GM12878 (cell line): Measurements from ENCODE around the gene TTC22.

Source experiments
- CREB1 ChIP-seq: IDR thresholded peaks from 2 replicates; pipeline ENCODE4 v1.6.1; 2012; ENCODE audit warnings: low read depth, mild to moderate bottlenecking, inconsistent platforms
- EZH2 ChIP-seq: IDR thresholded peaks from 2 replicates; pipeline ENCODE4 v1.6.1; 2012; ENCODE audit warnings: low read depth, mild to moderate bottlenecking, control low read depth, inconsistent platforms, low read length, borderline replicate concordance; ENCODE audit not compliant: control insufficient read depth
- JUND ChIP-seq: IDR thresholded peaks from 2 replicates; pipeline ENCODE4 v1.6.1; 2012; ENCODE audit warnings: low read depth, mild to moderate bottlenecking, low read length, improper control_type of control experiment, moderate library complexity
- POLR2A ChIP-seq: IDR thresholded peaks from 2 replicates; pipeline ENCODE4 v1.6.1; 2011; ENCODE audit warnings: low read depth, mild to moderate bottlenecking, low read length
- POLR2AphosphoS2 ChIP-seq: IDR thresholded peaks from 2 replicates; pipeline ENCODE4 v1.6.1; 2011; ENCODE audit warnings: low read depth, mild to moderate bottlenecking, low read length, improper control_type of control experiment, moderate library complexity
- POLR2AphosphoS5 ChIP-seq: IDR thresholded peaks from 2 replicates; pipeline ENCODE4 v1.6.1; 2011; ENCODE audit warnings: mild to moderate bottlenecking, low read length, inconsistent platforms
- RFX5 ChIP-seq: IDR thresholded peaks from 2 replicates; pipeline ENCODE4 v1.6.1; 2011; ENCODE audit warnings: low read depth, low read length, improper control_type of control experiment
- SPI1 ChIP-seq: IDR thresholded peaks from 2 replicates; pipeline ENCODE4 v1.6.1; 2011; ENCODE audit warnings: low read depth, mild to moderate bottlenecking, low read length, moderate library complexity, borderline replicate concordance; ENCODE audit not compliant: insufficient read depth
- TCF3 ChIP-seq: IDR thresholded peaks from 2 replicates; pipeline ENCODE4 v1.6.1; 2012; ENCODE audit warnings: low read depth, mild to moderate bottlenecking, low read length, borderline replicate concordance; ENCODE audit not compliant: insufficient read depth
- TF ChIP-seq, protein P1 (sequence below): IDR thresholded peaks from 2 replicates; pipeline ENCODE4 v1.6.1; 2012; ENCODE audit warnings: low read depth, low read length, improper control_type of control experiment
- TF ChIP-seq, protein P2 (sequence below), 3 experiments: IDR thresholded peaks in 2 of 3; conservative IDR thresholded peaks in 1 of 3; 2 replicates each; pipeline ENCODE4 v1.5.1; 2011; ENCODE audit warnings: low read depth in 3 of 3, low read length in 3 of 3, mild to moderate bottlenecking in 3 of 3, control low read depth in 2 of 3, moderate library complexity in 2 of 3, inconsistent platforms in 1 of 3, mixed read lengths in 1 of 3; ENCODE audit not compliant: control insufficient read depth in 2 of 3, insufficient read depth in 1 of 3; ENCODE audit errors: extremely low read depth in 1 of 3
- TF ChIP-seq, protein P3 (sequence below): fragments of 450-650 bp; IDR thresholded peaks from 2 replicates; pipeline ENCODE4 v1.6.1; 2014; ENCODE audit warnings: mild to moderate bottlenecking
- TF ChIP-seq, protein P4 (sequence below): IDR thresholded peaks from 2 replicates; pipeline ENCODE4 v1.6.1; 2011; ENCODE audit warnings: borderline replicate concordance, low read depth, mild to moderate bottlenecking, moderate library complexity, low read length; ENCODE audit not compliant: insufficient read depth, poor library complexity, severe bottlenecking
- TF ChIP-seq, protein P5 (sequence below): IDR thresholded peaks from 2 replicates; pipeline ENCODE4 v1.6.1; 2012; ENCODE audit warnings: low read depth, low read length, improper control_type of control experiment

DNA sequence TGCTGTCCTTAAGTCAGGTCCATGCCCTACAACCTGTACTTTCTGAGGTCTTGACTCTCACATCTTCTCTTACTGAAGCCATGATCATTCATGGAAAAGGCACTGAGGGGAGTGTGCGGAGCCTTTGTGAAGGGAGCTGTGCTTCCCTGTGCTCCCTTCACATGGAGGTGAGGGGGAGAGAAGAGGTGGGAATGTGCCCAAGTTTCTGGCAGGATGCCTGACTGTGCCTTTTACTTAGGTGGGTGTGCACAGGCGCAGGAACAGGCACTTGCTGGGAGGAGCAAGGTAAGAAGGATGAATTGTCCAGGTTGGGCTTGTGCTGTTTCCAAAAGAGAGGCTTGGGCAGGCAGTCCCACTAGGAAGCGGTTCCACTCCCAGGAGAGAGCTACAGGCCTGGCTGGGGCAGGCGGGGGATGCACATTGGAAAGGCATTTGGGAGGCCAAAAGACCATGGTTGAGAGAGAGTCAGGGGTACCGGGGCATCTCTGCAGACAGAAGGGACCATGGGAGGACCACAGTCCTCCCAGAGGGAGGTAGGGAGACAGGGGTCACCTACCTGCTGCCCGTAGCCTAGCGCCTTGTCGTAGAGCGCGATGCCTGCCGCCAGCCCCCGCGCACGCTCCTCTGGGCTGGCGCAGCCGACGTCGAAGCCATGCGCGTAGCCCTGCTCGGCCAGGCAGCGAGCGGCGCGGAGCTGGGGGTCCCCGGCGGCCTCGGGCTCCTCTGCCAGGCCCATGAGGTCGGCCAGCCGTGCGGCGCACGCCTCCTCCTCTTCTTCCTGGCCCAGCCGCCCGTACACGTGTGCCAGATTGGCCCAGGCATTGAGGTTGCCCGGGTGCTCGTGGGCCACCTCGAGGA, 853 bp downstream of the TTC22 start:
- TF ChIP-seq, protein P1, sequence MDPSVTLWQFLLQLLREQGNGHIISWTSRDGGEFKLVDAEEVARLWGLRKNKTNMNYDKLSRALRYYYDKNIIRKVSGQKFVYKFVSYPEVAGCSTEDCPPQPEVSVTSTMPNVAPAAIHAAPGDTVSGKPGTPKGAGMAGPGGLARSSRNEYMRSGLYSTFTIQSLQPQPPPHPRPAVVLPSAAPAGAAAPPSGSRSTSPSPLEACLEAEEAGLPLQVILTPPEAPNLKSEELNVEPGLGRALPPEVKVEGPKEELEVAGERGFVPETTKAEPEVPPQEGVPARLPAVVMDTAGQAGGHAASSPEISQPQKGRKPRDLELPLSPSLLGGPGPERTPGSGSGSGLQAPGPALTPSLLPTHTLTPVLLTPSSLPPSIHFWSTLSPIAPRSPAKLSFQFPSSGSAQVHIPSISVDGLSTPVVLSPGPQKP = no peak
- TF ChIP-seq, protein P2, sequence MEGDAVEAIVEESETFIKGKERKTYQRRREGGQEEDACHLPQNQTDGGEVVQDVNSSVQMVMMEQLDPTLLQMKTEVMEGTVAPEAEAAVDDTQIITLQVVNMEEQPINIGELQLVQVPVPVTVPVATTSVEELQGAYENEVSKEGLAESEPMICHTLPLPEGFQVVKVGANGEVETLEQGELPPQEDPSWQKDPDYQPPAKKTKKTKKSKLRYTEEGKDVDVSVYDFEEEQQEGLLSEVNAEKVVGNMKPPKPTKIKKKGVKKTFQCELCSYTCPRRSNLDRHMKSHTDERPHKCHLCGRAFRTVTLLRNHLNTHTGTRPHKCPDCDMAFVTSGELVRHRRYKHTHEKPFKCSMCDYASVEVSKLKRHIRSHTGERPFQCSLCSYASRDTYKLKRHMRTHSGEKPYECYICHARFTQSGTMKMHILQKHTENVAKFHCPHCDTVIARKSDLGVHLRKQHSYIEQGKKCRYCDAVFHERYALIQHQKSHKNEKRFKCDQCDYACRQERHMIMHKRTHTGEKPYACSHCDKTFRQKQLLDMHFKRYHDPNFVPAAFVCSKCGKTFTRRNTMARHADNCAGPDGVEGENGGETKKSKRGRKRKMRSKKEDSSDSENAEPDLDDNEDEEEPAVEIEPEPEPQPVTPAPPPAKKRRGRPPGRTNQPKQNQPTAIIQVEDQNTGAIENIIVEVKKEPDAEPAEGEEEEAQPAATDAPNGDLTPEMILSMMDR (IDR thresholded peaks at IDR 0.05 in 2 of 3, conservative IDR thresholded peaks at IDR 0.05 in 1 of 3; ENCODE audit: control insufficient read depth in 2 of 3, extremely low read depth in 1 of 3, insufficient read depth in 1 of 3, low read depth in 3 of 3, low read length in 3 of 3) = no peak
- TF ChIP-seq JUND = no peak
- TF ChIP-seq, protein P3, sequence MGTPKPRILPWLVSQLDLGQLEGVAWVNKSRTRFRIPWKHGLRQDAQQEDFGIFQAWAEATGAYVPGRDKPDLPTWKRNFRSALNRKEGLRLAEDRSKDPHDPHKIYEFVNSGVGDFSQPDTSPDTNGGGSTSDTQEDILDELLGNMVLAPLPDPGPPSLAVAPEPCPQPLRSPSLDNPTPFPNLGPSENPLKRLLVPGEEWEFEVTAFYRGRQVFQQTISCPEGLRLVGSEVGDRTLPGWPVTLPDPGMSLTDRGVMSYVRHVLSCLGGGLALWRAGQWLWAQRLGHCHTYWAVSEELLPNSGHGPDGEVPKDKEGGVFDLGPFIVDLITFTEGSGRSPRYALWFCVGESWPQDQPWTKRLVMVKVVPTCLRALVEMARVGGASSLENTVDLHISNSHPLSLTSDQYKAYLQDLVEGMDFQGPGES = no peak
- no peak for TF ChIP-seq TCF3
- TF ChIP-seq POLR2AphosphoS5 = no peak
- no peak for TF ChIP-seq POLR2AphosphoS2
- TF ChIP-seq CREB1 = no peak
- TF ChIP-seq, protein P4, sequence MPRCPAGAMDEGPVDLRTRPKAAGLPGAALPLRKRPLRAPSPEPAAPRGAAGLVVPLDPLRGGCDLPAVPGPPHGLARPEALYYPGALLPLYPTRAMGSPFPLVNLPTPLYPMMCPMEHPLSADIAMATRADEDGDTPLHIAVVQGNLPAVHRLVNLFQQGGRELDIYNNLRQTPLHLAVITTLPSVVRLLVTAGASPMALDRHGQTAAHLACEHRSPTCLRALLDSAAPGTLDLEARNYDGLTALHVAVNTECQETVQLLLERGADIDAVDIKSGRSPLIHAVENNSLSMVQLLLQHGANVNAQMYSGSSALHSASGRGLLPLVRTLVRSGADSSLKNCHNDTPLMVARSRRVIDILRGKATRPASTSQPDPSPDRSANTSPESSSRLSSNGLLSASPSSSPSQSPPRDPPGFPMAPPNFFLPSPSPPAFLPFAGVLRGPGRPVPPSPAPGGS = no peak
- TF ChIP-seq, protein P5, sequence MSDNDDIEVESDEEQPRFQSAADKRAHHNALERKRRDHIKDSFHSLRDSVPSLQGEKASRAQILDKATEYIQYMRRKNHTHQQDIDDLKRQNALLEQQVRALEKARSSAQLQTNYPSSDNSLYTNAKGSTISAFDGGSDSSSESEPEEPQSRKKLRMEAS = no peak
- TF ChIP-seq SPI1 = no peak
- TF ChIP-seq RFX5 = no peak
- TF ChIP-seq POLR2A = no peak
- no peak for TF ChIP-seq EZH2
